Measurements from ENCODE around the gene LCAT. TPM values are rescaled to one million over a fixed set of nuclear protein-coding genes. Genes with fewer than 3 reads are reported as not detected.
A peak's percentile ranks its signal among the peaks of the same experiment; 100 is the strongest.
"Not testable (repeated sequence)": the region's sequence is repeated elsewhere in the genome, so short reads cannot be mapped to it uniquely, and the experiment has no call there.

Gene LCAT, protein sequence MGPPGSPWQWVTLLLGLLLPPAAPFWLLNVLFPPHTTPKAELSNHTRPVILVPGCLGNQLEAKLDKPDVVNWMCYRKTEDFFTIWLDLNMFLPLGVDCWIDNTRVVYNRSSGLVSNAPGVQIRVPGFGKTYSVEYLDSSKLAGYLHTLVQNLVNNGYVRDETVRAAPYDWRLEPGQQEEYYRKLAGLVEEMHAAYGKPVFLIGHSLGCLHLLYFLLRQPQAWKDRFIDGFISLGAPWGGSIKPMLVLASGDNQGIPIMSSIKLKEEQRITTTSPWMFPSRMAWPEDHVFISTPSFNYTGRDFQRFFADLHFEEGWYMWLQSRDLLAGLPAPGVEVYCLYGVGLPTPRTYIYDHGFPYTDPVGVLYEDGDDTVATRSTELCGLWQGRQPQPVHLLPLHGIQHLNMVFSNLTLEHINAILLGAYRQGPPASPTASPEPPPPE
- total RNA-seq (2014; rRNA removed; shearing (Covaris generic)) = 1.4 and 3.3 TPM in 2 replicates

- DNase-seq (ENCODE audit: low spot score) = no peak
Measured at GRCh38 chr16:67943619-67944504, at the start of gene LCAT. Gene LCAT (minus strand): TSS chr16:67944120. CDS start chr16:67944101, 19 bp downstream.

DNA sequence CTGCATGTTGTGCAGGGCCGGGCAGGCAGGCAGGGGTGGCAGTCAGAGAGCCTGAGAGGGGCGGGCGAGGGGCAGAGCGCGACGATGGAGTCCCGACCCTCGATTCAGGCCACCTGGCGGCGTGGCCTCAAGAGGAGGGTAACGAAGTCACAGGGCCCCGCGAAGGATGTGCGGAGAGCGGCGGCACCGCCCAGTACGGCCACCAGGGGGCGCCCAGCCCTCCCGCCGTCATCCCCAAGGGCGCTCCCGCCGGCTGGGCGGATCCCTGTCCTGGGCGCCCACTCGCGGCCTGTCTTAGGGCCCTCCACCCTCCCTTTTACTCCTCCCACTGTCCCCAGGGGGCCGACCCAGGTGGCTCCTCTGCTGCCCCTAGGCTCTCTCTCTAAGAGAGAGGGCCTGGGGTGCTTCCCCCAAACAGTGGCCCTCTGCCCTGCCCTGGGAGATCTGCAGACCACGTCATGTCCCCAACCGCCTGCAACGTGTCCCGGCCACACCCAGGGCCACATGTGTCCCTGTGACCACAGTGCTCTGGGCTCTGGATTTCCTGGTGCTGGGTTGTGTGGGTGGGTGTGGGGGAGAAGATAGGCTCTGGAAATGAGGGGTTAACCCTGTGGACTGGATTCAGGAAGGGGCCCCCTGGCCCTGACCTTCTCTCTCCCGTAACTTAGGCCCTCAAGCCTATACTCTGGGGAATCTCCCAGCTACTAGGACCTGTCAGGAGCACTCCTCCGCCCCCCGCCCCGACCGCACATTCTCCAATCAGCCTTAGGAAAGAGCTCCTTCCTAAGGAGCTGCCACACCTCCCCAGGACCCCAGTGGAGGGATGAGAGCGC, 49.5 kb upstream of the LCAT start:
- peak; percentile 79 for DNase-seq (ENCODE audit: low spot score)

DNA sequence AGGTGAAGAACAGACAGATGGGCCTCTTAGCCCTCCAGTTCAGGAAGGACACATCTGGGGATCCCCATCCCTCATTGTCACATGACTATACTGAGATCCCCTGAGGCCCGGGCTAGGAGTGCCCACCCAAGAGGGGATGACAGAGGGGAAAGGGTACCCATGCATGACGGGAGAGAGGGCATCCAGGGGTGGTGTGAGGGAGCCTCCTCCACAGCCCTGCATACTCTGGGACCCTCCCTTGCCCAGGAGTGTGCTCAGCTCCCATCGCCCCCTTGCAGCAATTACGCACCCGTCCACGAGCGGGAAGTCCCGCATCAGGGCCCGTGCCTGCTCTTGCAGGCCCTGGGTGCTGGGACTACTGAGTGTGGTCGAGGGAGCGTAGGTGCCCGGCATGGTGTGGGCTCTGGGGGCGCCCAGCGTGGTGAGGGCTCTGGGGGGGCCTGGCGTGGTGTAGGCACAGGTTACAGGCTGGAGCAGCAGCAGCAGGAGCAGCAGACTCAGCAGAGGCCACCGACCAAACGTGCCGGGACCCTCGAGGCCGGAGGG, 48.8 kb upstream of the LCAT start:
- DNase-seq (ENCODE audit: low spot score) = no peak

GRCh38 chr16:67990018-67990386, 46.1 kb upstream of the LCAT start:
- DNase-seq (ENCODE audit: low spot score) = no peak

DNA sequence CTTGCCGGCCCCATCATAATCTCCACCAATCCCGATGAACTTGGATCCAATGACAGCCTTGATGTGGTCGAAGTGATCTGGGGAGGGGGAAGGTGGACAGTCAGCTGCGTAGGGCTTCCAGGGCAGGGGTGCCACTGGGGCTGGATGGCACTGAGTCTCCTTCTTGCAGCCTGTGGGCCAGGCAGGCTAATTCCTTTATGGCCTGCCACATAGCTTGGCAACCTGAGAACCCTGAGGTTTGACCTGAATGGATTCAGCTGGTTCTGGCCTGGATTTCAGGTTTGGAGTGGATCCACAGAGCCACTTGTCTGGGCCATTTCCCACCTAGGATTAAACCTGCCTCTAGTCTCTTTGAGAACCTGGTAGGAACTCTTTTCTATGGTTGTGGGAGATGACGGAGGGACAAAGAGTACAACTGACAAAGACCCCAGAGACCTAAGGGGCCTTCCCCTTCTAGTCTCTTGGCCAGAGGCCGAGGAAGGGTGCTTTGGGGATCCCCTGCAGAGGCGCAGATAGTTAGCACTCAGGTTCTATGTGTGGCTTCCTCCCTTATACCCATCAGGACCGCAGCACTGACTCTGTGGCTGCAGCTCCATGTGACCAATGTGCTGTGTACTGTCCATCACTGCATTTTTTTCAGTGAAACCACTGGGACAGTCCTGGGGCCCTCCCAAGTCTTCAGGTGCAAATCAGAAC, 45.5 kb upstream of the LCAT start:
- no peak for DNase-seq (ENCODE audit: low spot score)

- DNase-seq (ENCODE audit: low spot score) = no peak
Measured at GRCh38 chr16:67988675-67989074, 44.8 kb upstream of the LCAT start.

GRCh38 chr16:67987460-67988160, 43.7 kb upstream of the LCAT start:
- no peak for DNase-seq (ENCODE audit: low spot score)

DNA sequence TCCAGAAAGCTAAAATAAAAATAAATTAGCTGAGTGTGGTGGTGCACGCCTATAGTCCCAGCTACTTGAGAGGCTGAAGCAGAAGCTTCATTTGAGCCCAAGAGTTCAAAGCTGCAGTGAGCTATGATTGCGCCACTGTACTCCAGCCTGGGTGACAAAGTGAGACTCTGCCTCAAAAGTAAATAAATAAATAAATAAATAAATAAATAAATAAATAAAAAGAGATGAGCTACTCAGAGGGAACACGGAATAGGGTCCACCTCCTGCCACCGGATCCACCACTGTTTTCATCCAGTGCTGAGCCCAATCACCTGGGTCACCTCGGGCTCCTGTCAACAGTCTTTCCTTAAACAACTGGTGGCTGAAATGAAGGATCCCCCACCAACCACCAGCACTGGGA, 43.0 kb upstream of the LCAT start:
- DNase-seq (ENCODE audit: low spot score) = no peak

- DNase-seq (ENCODE audit: low spot score) = no peak
Measured at GRCh38 chr16:67982011-67982696, 38.2 kb upstream of the LCAT start.

- no peak for DNase-seq (ENCODE audit: low spot score)
Measured at GRCh38 chr16:67979955-67980678, 36.2 kb upstream of the LCAT start, which contains the start of gene DPEP3. Gene DPEP3 (minus strand): TSS chr16:67980499. CDS start chr16:67980380, 119 bp downstream.

- DNase-seq (ENCODE audit: low spot score) = no peak
Measured at GRCh38 chr16:67977469-67978227, 33.7 kb upstream of the LCAT start.

GRCh38 chr16:67977005-67977404, 33.1 kb upstream of the LCAT start:
- no peak for DNase-seq (ENCODE audit: low spot score)

GRCh38 chr16:67976205-67976604, 32.3 kb upstream of the LCAT start:
- no peak for DNase-seq (ENCODE audit: low spot score)

- no peak for DNase-seq (ENCODE audit: low spot score)
Measured at GRCh38 chr16:67975321-67976105, 31.6 kb upstream of the LCAT start.

GRCh38 chr16:67972285-67972684, 28.4 kb upstream of the LCAT start:
- DNase-seq (ENCODE audit: low spot score) = not testable (repeated sequence)

DNA sequence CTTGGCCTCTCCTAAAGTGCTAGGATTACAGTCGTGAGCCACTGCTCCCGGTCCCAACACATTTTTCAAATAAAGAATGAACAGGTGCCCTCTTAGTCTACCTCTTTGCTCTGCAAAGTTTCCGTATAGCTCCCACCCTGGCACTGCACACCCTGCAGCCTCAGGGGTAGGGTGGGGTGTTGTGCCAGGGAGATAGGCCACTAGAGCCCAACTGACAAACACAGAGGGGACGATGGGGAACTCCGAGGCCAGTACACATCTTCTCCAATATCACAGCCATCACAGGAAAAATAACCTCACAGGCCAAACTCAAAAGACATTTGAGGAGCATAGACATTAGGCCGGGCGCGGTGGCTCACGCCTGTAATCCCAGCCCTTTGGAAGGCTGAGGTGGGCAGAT, 27.2 kb upstream of the LCAT start:
- DNase-seq (ENCODE audit: low spot score) = no peak
